Measurements from ENCODE around the gene LSAMP. TPM values are rescaled to one million over a fixed set of nuclear protein-coding genes. Genes with fewer than 3 reads are reported as not detected.

LSAMP gene
- total RNA-seq, 1 donor from 2014 or later: 16.4 TPM

- Mint-ChIP-seq H3K9me3 (ENCODE audit: unreplicated experiment) (no peaks in the 10 kb centered on the region), H3K27me3 (ENCODE audit: low read depth, unreplicated experiment) (no peaks in the 10 kb centered on the region), H3K27ac (ENCODE audit: unreplicated experiment) (no peak overlapping the region), H3K4me1 (ENCODE audit: low read depth, unreplicated experiment) (peaks cover 8% of the 10 kb centered on the region), H3K4me3 (ENCODE audit: unreplicated experiment) (no peak overlapping the region), H3K36me3 (ENCODE audit: low read depth, unreplicated experiment) (no peaks in the 10 kb centered on the region)
- DNase-seq (ENCODE audit: low read depth): peak; percentile 92
- Histone ChIP-seq H4K20me1 (ENCODE audit: insufficient read depth, low read length) (no peaks in the 10 kb centered on the region), H3K27me3 (ENCODE audit: insufficient read depth, low read length) (no peaks in the 10 kb centered on the region), H3K9ac (ENCODE audit: low read length) (no peak overlapping the region), H3K4me1 (ENCODE audit: insufficient read depth, low read length) (no peaks in the 10 kb centered on the region), H3K4me2 (ENCODE audit: low read length) (peak overlapping the region; percentile 23), H2AFZ (ENCODE audit: low read depth, low read length) (no peak overlapping the region), H3K79me2 (ENCODE audit: insufficient read depth, low read length) (no peaks in the 10 kb centered on the region), H3K4me3 (ENCODE audit: insufficient read depth, low read depth, low read length) (no peak overlapping the region), H3K36me3 (ENCODE audit: insufficient read depth, low read length) (no peaks in the 10 kb centered on the region), H3K27ac (ENCODE audit: low read depth, low read length) (no peak overlapping the region), H3K9me3 (ENCODE audit: insufficient read depth, low read depth, low read length) (no peaks in the 10 kb centered on the region)
- TF ChIP-seq, protein P1, sequence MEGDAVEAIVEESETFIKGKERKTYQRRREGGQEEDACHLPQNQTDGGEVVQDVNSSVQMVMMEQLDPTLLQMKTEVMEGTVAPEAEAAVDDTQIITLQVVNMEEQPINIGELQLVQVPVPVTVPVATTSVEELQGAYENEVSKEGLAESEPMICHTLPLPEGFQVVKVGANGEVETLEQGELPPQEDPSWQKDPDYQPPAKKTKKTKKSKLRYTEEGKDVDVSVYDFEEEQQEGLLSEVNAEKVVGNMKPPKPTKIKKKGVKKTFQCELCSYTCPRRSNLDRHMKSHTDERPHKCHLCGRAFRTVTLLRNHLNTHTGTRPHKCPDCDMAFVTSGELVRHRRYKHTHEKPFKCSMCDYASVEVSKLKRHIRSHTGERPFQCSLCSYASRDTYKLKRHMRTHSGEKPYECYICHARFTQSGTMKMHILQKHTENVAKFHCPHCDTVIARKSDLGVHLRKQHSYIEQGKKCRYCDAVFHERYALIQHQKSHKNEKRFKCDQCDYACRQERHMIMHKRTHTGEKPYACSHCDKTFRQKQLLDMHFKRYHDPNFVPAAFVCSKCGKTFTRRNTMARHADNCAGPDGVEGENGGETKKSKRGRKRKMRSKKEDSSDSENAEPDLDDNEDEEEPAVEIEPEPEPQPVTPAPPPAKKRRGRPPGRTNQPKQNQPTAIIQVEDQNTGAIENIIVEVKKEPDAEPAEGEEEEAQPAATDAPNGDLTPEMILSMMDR (IDR thresholded peaks at IDR 0.05; ENCODE audit: insufficient read depth, low read depth, low read length): no peak
- TF ChIP-seq EZH2 (IDR thresholded peaks at IDR 0.05; ENCODE audit: insufficient read depth, low read length): no peak
- FAIRE-seq: no peak
Measured at GRCh38 chr3:116179091-116179490, 266.2 kb downstream of the LSAMP start.

DNA sequence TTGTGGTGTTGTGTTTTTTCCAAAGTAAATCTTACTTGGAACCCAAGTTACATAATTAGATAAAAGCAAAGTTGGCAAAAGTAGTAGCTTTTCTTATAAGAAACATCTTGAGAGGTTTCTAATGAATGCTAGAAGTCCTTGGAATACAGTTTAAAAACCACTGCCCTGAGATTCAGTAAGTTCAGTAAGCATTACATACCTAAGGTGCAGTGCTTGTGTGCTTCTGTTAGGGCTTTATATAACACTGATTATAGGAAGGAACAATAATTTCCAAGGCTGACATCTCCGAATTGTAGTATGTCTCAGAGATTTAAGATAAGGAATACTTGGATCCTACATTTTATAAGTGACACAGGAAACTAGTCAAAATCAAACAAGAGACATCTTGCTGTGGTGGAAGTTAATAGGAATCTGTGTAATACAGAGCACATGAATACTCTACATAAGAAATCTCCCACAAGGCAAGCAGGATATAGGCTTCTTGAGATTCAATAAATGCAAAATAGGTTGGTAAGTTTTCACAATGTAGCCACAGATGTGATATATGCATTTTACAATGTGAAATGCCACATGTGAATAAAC lies 268.2 kb downstream of the LSAMP start:
- no peak overlapping the region for H3K27ac ChIP-seq (ENCODE audit: low read depth, low read length)
- H3K4me2 ChIP-seq (ENCODE audit: low read length): no peak overlapping the region
- no peaks in the 10 kb centered on the region for H3K27me3 Mint-ChIP-seq (ENCODE audit: low read depth, unreplicated experiment)
- no peaks in the 10 kb centered on the region for H3K36me3 Mint-ChIP-seq (ENCODE audit: low read depth, unreplicated experiment)
- H2AFZ ChIP-seq (ENCODE audit: low read depth, low read length): no peak overlapping the region
- no peaks in the 10 kb centered on the region for H3K4me1 ChIP-seq (ENCODE audit: insufficient read depth, low read length)
- H3K79me2 ChIP-seq (ENCODE audit: insufficient read depth, low read length): no peaks in the 10 kb centered on the region
- H4K20me1 ChIP-seq (ENCODE audit: insufficient read depth, low read length): no peaks in the 10 kb centered on the region
- no peak overlapping the region for H3K9ac ChIP-seq (ENCODE audit: low read length)
- no peaks in the 10 kb centered on the region for H3K36me3 ChIP-seq (ENCODE audit: insufficient read depth, low read length)
- H3K4me1 Mint-ChIP-seq (ENCODE audit: low read depth, unreplicated experiment): peaks cover 8% of the 10 kb centered on the region
- DNase-seq (ENCODE audit: low read depth) (no peak), FAIRE-seq (no peak)
- H3K27ac Mint-ChIP-seq (ENCODE audit: unreplicated experiment): no peak overlapping the region
- no peak overlapping the region for H3K4me3 Mint-ChIP-seq (ENCODE audit: unreplicated experiment)
- H3K9me3 Mint-ChIP-seq (ENCODE audit: unreplicated experiment): no peaks in the 10 kb centered on the region
- H3K27me3 ChIP-seq (ENCODE audit: insufficient read depth, low read length): no peaks in the 10 kb centered on the region
- no peak overlapping the region for H3K4me3 ChIP-seq (ENCODE audit: insufficient read depth, low read depth, low read length)
- H3K9me3 ChIP-seq (ENCODE audit: insufficient read depth, low read depth, low read length): no peaks in the 10 kb centered on the region
- TF ChIP-seq, protein P1 (IDR thresholded peaks at IDR 0.05; ENCODE audit: insufficient read depth, low read depth, low read length): no peak
- TF ChIP-seq EZH2 (IDR thresholded peaks at IDR 0.05; ENCODE audit: insufficient read depth, low read length): no peak

DNA sequence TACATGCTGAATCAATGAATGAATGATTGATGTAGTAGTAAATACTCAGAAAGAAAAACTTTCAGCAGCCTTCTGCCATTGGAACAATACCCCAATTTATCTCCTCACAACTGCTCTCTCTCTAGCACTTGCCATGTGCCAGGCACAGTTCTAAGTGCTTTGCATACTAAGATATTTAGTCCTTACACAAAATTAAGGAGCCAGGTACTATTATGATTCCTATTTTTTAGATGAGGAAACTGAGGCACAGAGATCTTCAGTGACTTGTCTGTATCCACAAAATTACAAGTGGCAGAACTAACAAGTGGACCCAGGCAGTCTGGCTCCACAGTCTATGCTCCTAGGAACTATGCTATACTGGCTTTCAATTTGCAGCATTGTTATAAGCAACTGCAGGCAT lies 279.2 kb downstream of the LSAMP start:
- H3K4me3 ChIP-seq (ENCODE audit: insufficient read depth, low read depth, low read length): no peak overlapping the region

More for the DNA sequence above, 279.2 kb downstream of the LSAMP start:
- H3K36me3 ChIP-seq (ENCODE audit: insufficient read depth, low read length): no peaks in the 10 kb centered on the region
- FAIRE-seq (no peak), DNase-seq (ENCODE audit: low read depth) (no peak)
- H3K4me1 Mint-ChIP-seq (ENCODE audit: low read depth, unreplicated experiment): peaks cover 11% of the 10 kb centered on the region
- TF ChIP-seq, protein P1 (IDR thresholded peaks at IDR 0.05; ENCODE audit: insufficient read depth, low read depth, low read length): no peak
- TF ChIP-seq EZH2 (IDR thresholded peaks at IDR 0.05; ENCODE audit: insufficient read depth, low read length): no peak
- H3K9me3 Mint-ChIP-seq (ENCODE audit: unreplicated experiment): no peaks in the 10 kb centered on the region
- no peak overlapping the region for H3K4me3 Mint-ChIP-seq (ENCODE audit: unreplicated experiment)
- H3K36me3 Mint-ChIP-seq (ENCODE audit: low read depth, unreplicated experiment): no peaks in the 10 kb centered on the region
- H3K79me2 ChIP-seq (ENCODE audit: insufficient read depth, low read length): no peaks in the 10 kb centered on the region
- no peak overlapping the region for H3K27ac ChIP-seq (ENCODE audit: low read depth, low read length)
- no peaks in the 10 kb centered on the region for H3K4me1 ChIP-seq (ENCODE audit: insufficient read depth, low read length)
- no peak overlapping the region for H2AFZ ChIP-seq (ENCODE audit: low read depth, low read length)
- no peaks in the 10 kb centered on the region for H3K9me3 ChIP-seq (ENCODE audit: insufficient read depth, low read depth, low read length)
- H3K4me2 ChIP-seq (ENCODE audit: low read length): no peak overlapping the region
- H4K20me1 ChIP-seq (ENCODE audit: insufficient read depth, low read length): no peaks in the 10 kb centered on the region
- no peaks in the 10 kb centered on the region for H3K27me3 Mint-ChIP-seq (ENCODE audit: low read depth, unreplicated experiment)
- H3K27ac Mint-ChIP-seq (ENCODE audit: unreplicated experiment): no peak overlapping the region
- H3K27me3 ChIP-seq (ENCODE audit: insufficient read depth, low read length): no peaks in the 10 kb centered on the region
- H3K9ac ChIP-seq (ENCODE audit: low read length): no peak overlapping the region

All from astrocyte (in vitro differentiated cells and primary cell).